ENCODE data around the gene GPR157. TPM values are rescaled to one million over a fixed set of nuclear protein-coding genes. Genes with fewer than 3 reads are reported as not detected.

Gene GPR157
- total RNA-seq: 10 to 100 TPM in 1 of 5 donors, 1 to 10 TPM in 4; 3.1 to 16.5 (median 7.0) TPM
- polyA plus RNA-seq: 1 to 10 TPM in 2 of 3 donors, under 1 TPM in 1; 0.15 to 3.7 (median 1.1) TPM
- long read RNA-seq, donor 1: 0 reads
- long read RNA-seq, donor 2: 0 reads
- long read RNA-seq, donor 3: 0 reads
- long read RNA-seq, donor 4: 0 reads
- long read RNA-seq, donor 5: 0 reads
- long read RNA-seq, donor 6: 0 reads
- long read RNA-seq, donor 7: 0 reads
- long read RNA-seq, donor 8, full-length matches to known transcripts: 1 of 1 reads
- long read RNA-seq, donor 8, partial matches to known transcripts: 0 of 1 reads
- long read RNA-seq, donor 8, other reads (novel, unspliced or antisense): 0 of 1 reads
- long read RNA-seq, donor 9: 0 reads
- long read RNA-seq, donor 10: 0 reads

- H3K9me3 ChIP-seq: no peaks in the 10 kb centered on the region
Observed at GRCh38 chr1:9128520-9129265, at the start of gene GPR157. GPR157 (minus strand) TSS chr1:9129102; CDS start chr1:9129027, 75 bp downstream.

GRCh38 chr1:9174762-9175161 lies 45.9 kb upstream of the GPR157 start:
- WGBS, 5 donors: 88 to 96% (median 93%) methylated on average over 10 of the region's 10 CpGs
- no peak for DNase-seq
- intact Hi-C loops (cut with DNase I; ENCODE audit: low total_unique reads): no loop called here
- Histone ChIP-seq H3K4me1 (peaks cover 0 to 31% (median 6%) of the 10 kb centered on the region in 4 donors), H3K9me3 (no peaks in the 10 kb centered on the region), H3K4me3 (no peak overlapping the region), H3K36me3 (peaks cover 0 to 11% (median 7%) of the 10 kb centered on the region in 4 donors), H3K27me3 (no peaks in the 10 kb centered on the region), H3K27ac (no peak overlapping the region)
- TF ChIP-seq POLR2A (IDR thresholded peaks at IDR 0.05): no peak
- TF ChIP-seq EP300 (IDR thresholded peaks at IDR 0.05): no peak
- TF ChIP-seq CTCF (IDR thresholded peaks at IDR 0.05): no peak
- no peak for TF ChIP-seq POLR2AphosphoS5 (IDR thresholded peaks at IDR 0.05)

More at GRCh38 chr1:9128520-9129265, at the start of gene GPR157:
- intact Hi-C loops (cut with DNase I; ENCODE audit: low total_unique reads): no loop called here
- TF ChIP-seq CTCF (IDR thresholded peaks at IDR 0.05): no peak
- peak in 2 of 3 donors; percentile 45 to 55 for TF ChIP-seq POLR2AphosphoS5 (IDR thresholded peaks at IDR 0.05)
- no peak for TF ChIP-seq EP300 (IDR thresholded peaks at IDR 0.05)
- no peak for TF ChIP-seq POLR2A (IDR thresholded peaks at IDR 0.05)
- no peaks in the 10 kb centered on the region for H3K36me3 ChIP-seq
- H3K4me3 ChIP-seq: peak within 1 kb of the TSS; percentile 69 to 79 (median 76)
- WGBS, 5 donors: 1 to 2% (median 1%) methylated on average over 51 to 79 of the region's 92 CpGs
- H3K27ac ChIP-seq: peak within 1 kb of the TSS; percentile 86 to 92 (median 90)
- DNase-seq: peak; percentile 92 to 94
- H3K27me3 ChIP-seq: no peaks in the 10 kb centered on the region
- H3K4me1 ChIP-seq: peaks cover 17 to 41% (median 30%) of the 10 kb centered on the region in 4 donors

- Histone ChIP-seq H3K9me3 (no peaks in the 10 kb centered on the region), H3K36me3 (peaks cover 0 to 11% (median 7%) of the 10 kb centered on the region in 4 donors), H3K4me1 (peaks cover 0 to 27% (median 5%) of the 10 kb centered on the region in 4 donors), H3K4me3 (no peak overlapping the region), H3K27me3 (no peaks in the 10 kb centered on the region), H3K27ac (peak overlapping the region in 1 of 5 donors; percentile 42)
- intact Hi-C loops (cut with DNase I; ENCODE audit: low total_unique reads): no loop called here
- 55 to 69% (median 63%) methylated on average over 4 of the region's 4 CpGs for WGBS, 5 donors
- DNase-seq: no peak
- TF ChIP-seq EP300 (IDR thresholded peaks at IDR 0.05): no peak
- no peak for TF ChIP-seq POLR2A (IDR thresholded peaks at IDR 0.05)
- TF ChIP-seq POLR2AphosphoS5 (IDR thresholded peaks at IDR 0.05): no peak
- no peak for TF ChIP-seq CTCF (IDR thresholded peaks at IDR 0.05)
Observed at GRCh38 chr1:9174243-9174642, 45.3 kb upstream of the GPR157 start.

DNA sequence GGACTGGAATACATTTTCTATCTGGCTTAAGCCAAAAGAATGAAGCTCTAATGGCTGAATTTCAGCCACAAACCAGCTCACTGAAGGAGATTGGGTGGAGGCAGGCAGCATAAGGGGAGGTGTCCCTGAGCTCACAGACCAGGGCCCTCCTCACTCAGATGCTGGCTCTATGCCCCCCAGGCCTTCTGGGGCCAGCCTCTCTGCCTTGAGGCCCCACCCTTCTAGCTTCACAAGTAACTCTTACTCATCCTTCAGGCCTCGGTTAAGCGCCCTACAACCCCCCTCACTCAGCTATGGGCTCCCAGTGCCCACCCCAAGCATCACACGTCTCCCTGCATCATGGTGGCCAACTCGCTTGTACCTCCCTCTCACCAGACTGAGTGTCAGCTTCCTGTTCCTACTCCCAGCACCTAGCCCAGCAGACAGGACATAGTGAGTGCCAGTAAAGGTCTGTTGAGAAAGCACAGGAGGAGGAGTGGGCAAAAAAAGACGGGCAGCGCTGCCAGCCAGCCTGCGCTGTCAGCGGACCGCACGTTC lies 40.8 kb upstream of the GPR157 start:
- TF ChIP-seq CTCF (IDR thresholded peaks at IDR 0.05): no peak
- TF ChIP-seq POLR2AphosphoS5 (IDR thresholded peaks at IDR 0.05): no peak
- TF ChIP-seq POLR2A (IDR thresholded peaks at IDR 0.05): no peak
- TF ChIP-seq EP300 (IDR thresholded peaks at IDR 0.05): no peak
- 93 to 99% (median 96%) methylated on average over 10 of the region's 10 CpGs for WGBS, 5 donors
- H3K9me3 ChIP-seq: no peaks in the 10 kb centered on the region
- H3K36me3 ChIP-seq: peaks cover 0 to 3% (median under 1%) of the 10 kb centered on the region in 4 donors
- peaks cover 1 to 49% (median 18%) of the 10 kb centered on the region in 4 donors for H3K4me1 ChIP-seq
- DNase-seq: no peak
- intact Hi-C loops (cut with DNase I; ENCODE audit: low total_unique reads): no loop called here
- no peaks in the 10 kb centered on the region for H3K27me3 ChIP-seq
- no peak overlapping the region for H3K27ac ChIP-seq
- H3K4me3 ChIP-seq: no peak overlapping the region
